BJ (cell line): ENCODE results near the gene WDPCP. TPM values are rescaled to one million over a fixed set of nuclear protein-coding genes. Genes with fewer than 3 reads are reported as not detected.

Experiments
- CTCF ChIA-PET: fragments of 350-600 bp; formaldehyde crosslinking; extraction: SDS; loops from one replicate; lab custom pipeline; 2021; ENCODE audit warnings: antibody characterized with exemption, inconsistent platforms; lab: Yijun Ruan, JAX
- POLR2A ChIA-PET: fragments of 300-600 bp; sonication (Branson Sonifier 250); formaldehyde crosslinking; extraction: SDS; loops from one replicate; lab custom pipeline; 2021; ENCODE audit warnings: antibody characterized with exemption; lab: Charles Lee
- DNase-seq: peaks from one replicate; pipeline ENCODE4 v3.0.0-alpha.2; 2011; ENCODE audit warnings: low read depth
- H3K27me3 ChIP-seq: 2 replicates; pipeline ENCODE4 v1.6.0; 2011; ENCODE audit warnings: low read length; ENCODE audit not compliant: control insufficient read depth, insufficient read depth
- H3K36me3 ChIP-seq: 2 replicates; pipeline ENCODE4 v1.5.1; 2011; ENCODE audit warnings: low read length; ENCODE audit not compliant: control insufficient read depth, insufficient read depth
- H3K4me3 ChIP-seq: 2 replicates; pipeline ENCODE4 v1.5.1; 2011; ENCODE audit warnings: low read depth, mild to moderate bottlenecking, control low read depth, low read length
- polyA plus RNA-seq: library from polyadenylated mRNA; depleted of rRNA; stranded (reverse); fragments of >200 nt; gene quantifications from 2 replicates; pipeline ENCODE4 v1.2.3, GENCODE V29; 2011
- TF ChIP-seq, protein P1 (sequence below): IDR thresholded peaks from 2 replicates; pipeline ENCODE4 v1.5.1; 2011; ENCODE audit warnings: low read depth, mild to moderate bottlenecking, control low read depth, inconsistent platforms, low read length, moderate library complexity; ENCODE audit not compliant: insufficient read depth

WDPCP gene
- polyA plus RNA-seq, 1 experiment: 4.2 TPM

DNA sequence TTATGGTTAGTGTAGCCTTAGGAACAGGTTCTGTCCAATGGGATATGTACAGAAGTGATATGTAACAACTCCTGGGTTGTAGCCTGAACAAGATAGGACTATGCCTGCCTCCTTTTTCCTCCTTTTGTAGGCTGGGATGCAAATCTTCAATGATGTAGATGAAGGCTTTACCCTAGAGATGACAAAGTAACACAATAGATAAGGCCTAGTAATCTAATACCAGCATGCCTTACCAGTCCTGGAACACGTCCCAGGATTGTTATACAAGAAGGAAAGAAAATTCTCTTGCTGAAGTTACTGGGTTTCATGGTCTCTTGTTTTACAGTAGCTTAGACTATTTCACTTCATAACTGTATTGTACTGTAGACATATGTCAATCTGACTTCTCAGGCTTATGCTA lies 345.5 kb downstream of the WDPCP start:
- no peak for DNase-seq
- POLR2A ChIA-PET: no interaction called here
- no peaks in the 10 kb centered on the region for H3K27me3 ChIP-seq
- H3K36me3 ChIP-seq: no peaks in the 10 kb centered on the region
- no peak overlapping the region for H3K4me3 ChIP-seq
- TF ChIP-seq, protein P1, sequence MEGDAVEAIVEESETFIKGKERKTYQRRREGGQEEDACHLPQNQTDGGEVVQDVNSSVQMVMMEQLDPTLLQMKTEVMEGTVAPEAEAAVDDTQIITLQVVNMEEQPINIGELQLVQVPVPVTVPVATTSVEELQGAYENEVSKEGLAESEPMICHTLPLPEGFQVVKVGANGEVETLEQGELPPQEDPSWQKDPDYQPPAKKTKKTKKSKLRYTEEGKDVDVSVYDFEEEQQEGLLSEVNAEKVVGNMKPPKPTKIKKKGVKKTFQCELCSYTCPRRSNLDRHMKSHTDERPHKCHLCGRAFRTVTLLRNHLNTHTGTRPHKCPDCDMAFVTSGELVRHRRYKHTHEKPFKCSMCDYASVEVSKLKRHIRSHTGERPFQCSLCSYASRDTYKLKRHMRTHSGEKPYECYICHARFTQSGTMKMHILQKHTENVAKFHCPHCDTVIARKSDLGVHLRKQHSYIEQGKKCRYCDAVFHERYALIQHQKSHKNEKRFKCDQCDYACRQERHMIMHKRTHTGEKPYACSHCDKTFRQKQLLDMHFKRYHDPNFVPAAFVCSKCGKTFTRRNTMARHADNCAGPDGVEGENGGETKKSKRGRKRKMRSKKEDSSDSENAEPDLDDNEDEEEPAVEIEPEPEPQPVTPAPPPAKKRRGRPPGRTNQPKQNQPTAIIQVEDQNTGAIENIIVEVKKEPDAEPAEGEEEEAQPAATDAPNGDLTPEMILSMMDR: no peak
- CTCF ChIA-PET: interaction anchor here (0.6 kb wide), 1 partner anchor 20 kb away, joined by 3 read pairs; no protein-coding TSS in a partner anchor

DNA sequence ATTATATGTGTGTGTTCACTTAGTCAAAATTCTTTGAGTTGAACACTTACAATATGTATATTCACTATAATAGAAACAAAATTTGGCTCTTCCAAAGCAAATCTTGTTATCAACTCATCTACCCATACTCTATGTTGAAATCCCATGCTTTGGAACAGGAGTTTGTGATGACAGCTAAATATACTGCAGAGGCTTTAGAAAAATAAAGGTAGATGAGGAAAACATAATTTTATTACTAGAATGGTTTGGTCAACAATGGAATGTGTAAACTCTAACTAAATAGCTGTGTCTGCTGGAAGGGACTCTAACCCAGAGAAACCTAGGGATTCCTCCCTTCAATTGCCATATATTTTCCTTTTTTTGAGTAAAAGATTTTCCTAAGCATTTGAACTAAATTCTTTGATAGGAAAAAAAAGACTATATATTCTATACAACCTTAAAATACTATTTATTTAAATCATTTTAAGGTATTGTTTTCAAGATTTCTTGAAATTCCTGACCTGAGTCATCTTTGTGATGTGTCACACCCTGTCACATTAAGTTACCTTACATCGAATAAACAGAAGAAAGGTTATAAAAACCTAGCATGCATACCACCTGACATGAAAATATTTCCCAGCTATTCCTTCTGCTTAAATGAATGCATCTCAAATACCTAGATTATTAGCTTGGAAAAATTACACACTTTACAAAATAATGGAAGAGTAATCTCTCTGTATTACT lies 362.2 kb downstream of the WDPCP start:
- Histone ChIP-seq H3K4me3 (no peak overlapping the region), H3K27me3 (no peaks in the 10 kb centered on the region), H3K36me3 (no peaks in the 10 kb centered on the region)
- ChIA-PET CTCF (no interaction called here), POLR2A (no interaction called here)
- TF ChIP-seq, protein P1: no peak
- no peak for DNase-seq

DNA sequence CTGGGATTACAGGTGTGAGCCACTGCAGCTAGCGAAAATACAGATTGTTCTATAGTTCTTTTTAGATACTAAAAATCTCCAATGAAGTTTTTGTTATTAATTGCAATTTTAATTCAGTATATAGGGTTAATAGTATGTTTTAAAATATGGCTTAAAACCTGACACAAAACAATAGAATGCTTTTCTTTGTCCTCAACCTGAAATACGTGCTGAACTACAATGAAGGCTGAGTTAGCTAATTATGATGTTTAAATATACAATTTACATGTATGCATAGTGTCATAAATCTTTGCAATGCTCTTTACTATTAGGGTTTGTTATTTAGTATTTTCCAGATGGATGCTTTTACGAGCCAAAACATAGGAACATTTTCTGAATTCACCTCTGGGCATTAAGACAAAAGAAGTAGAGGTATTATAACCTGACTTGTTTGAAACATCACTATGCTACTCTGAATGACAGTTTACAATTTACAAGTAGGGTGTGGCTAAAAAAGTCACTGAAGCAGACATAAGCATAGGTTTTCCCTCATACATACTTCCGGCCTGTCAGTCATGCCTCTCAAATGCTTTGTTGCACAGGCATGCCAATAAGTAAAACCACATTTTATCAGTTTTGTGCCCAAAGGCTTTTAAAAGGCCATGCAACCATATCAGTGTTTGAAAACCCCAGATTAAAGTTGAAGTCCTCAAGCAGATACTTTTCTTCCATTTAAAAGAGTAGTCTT lies 369.3 kb downstream of the WDPCP start:
- TF ChIP-seq, protein P1: no peak
- no peak for DNase-seq
- CTCF ChIA-PET: no interaction called here
- H3K36me3 ChIP-seq: no peaks in the 10 kb centered on the region
- POLR2A ChIA-PET: no interaction called here
- no peaks in the 10 kb centered on the region for H3K27me3 ChIP-seq
- no peak overlapping the region for H3K4me3 ChIP-seq

DNA sequence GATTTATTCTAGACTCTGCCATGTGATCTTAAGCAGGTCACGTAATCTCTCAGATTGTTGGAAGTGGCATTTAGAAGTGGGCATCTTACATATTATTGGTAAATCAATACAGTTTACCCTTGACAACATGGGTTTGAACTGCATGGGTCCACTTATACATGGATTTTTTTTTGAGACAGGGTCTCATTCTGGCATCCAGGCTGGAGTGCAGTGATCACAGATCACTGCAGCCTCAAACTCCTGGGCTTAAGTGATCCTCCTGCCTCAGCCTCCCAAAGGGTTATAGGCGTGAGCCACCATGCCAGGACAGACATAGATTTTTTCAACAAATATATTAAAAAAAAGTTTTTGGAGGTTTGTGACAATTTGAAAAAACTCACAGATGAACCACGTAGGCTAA lies 393.0 kb downstream of the WDPCP start:
- no peaks in the 10 kb centered on the region for H3K36me3 ChIP-seq
- ChIA-PET CTCF (no interaction called here), POLR2A (no interaction called here)
- no peak overlapping the region for H3K4me3 ChIP-seq
- H3K27me3 ChIP-seq: no peaks in the 10 kb centered on the region
- DNase-seq: no peak
- TF ChIP-seq, protein P1: no peak

DNA sequence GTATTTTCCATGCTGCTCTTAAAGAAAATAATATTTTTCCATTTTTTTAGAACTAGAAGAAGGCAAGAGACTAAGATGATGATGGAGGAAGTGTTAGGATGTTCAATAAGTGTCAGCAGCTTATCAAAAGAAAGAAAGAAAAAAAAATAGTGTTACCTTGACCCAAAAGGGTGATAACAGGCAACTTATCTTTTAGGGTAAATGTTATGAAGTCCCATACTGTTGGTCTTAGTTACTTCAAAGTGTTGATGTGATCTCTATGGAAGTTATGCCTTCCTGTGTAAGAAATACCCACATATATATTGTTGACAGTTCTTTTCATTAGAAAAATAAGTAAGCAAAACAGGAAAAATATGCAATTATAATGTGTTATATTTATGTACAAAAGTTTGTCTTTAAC lies 394.1 kb downstream of the WDPCP start:
- Histone ChIP-seq H3K27me3 (no peaks in the 10 kb centered on the region), H3K4me3 (no peak overlapping the region), H3K36me3 (no peaks in the 10 kb centered on the region)
- TF ChIP-seq, protein P1: no peak
- ChIA-PET CTCF (interaction anchor here (1.4 to 2.6 kb wide), 2 partner anchors 10 to 18 kb away, joined by 3 to 7 read pairs; no protein-coding TSS in a partner anchor), POLR2A (no interaction called here)
- DNase-seq: no peak
